ENCODE measurements around the gene MYO3B.

MYO3B gene

GRCh38 chr2:170161516-170162270 lies 16.3 kb upstream of the MYO3B start:
- no peak for DNase-seq (ENCODE audit: low read depth in 2 of 2)

- no peak for DNase-seq (ENCODE audit: low read depth in 2 of 2)
These were observed 15.7 kb upstream of the MYO3B start for GRCh38 chr2:170162271-170162632.

- no peak for DNase-seq (ENCODE audit: low read depth in 2 of 2)
These were observed 14.4 kb upstream of the MYO3B start for GRCh38 chr2:170163411-170164065.

- no peak for DNase-seq (ENCODE audit: low read depth in 2 of 2)
These were observed 12.8 kb upstream of the MYO3B start for GRCh38 chr2:170165129-170165528.

GRCh38 chr2:170166735-170167134 lies 11.2 kb upstream of the MYO3B start:
- DNase-seq (ENCODE audit: low read depth in 2 of 2): no peak

GRCh38 chr2:170170281-170171040 lies 7.5 kb upstream of the MYO3B start:
- no peak for DNase-seq (ENCODE audit: low read depth in 2 of 2)

GRCh38 chr2:170176212-170176611 lies 1.7 kb upstream of the MYO3B start:
- DNase-seq (ENCODE audit: low read depth in 2 of 2): no peak

GRCh38 chr2:170180031-170180566 lies 2.2 kb downstream of the MYO3B start:
- no peak for DNase-seq (ENCODE audit: low read depth in 2 of 2)

- DNase-seq (ENCODE audit: low read depth in 2 of 2): no peak
These were observed 3.7 kb downstream of the MYO3B start for GRCh38 chr2:170181602-170182001.

- DNase-seq (ENCODE audit: low read depth in 2 of 2): no peak
These were observed 7.4 kb downstream of the MYO3B start for GRCh38 chr2:170185319-170185718.

- DNase-seq (ENCODE audit: low read depth in 2 of 2): no peak
These were observed 11.8 kb downstream of the MYO3B start for GRCh38 chr2:170189757-170190156.

- DNase-seq (ENCODE audit: low read depth in 2 of 2): no peak
These were observed 12.2 kb downstream of the MYO3B start for GRCh38 chr2:170190172-170190571.

- DNase-seq (ENCODE audit: low read depth in 2 of 2): no peak
These were observed 13.4 kb downstream of the MYO3B start for GRCh38 chr2:170191166-170191866.

GRCh38 chr2:170196963-170197362 lies 19.0 kb downstream of the MYO3B start:
- DNase-seq (ENCODE audit: low read depth in 2 of 2): no peak

GRCh38 chr2:170201275-170201674 lies 23.3 kb downstream of the MYO3B start:
- DNase-seq (ENCODE audit: low read depth in 2 of 2): no peak

GRCh38 chr2:170201734-170202393 lies 23.9 kb downstream of the MYO3B start:
- no peak for DNase-seq (ENCODE audit: low read depth in 2 of 2)

GRCh38 chr2:170202437-170202836 lies 24.5 kb downstream of the MYO3B start:
- no peak for DNase-seq (ENCODE audit: low read depth in 2 of 2)

- no peak for DNase-seq (ENCODE audit: low read depth in 2 of 2)
These were observed 26.5 kb downstream of the MYO3B start for GRCh38 chr2:170204298-170204951.

- no peak for DNase-seq (ENCODE audit: low read depth in 2 of 2)
These were observed 28.3 kb downstream of the MYO3B start for GRCh38 chr2:170206246-170206645.

GRCh38 chr2:170206805-170207407 lies 29.0 kb downstream of the MYO3B start:
- DNase-seq (ENCODE audit: low read depth in 2 of 2): no peak

All from stimulated activated CD4-positive, alpha-beta T cell treated with anti-CD3 and anti-CD28 coated beads, Interleukin-1b, Interleukin-23, amount 100 ng/mL, for 4 hours (primary cell).